HG02938 (cell line): Measurements from ENCODE around the gene SPRED2.
A peak's percentile ranks its signal among the peaks of the same experiment; 100 is the strongest.

ENCODE experiments used
- ATAC-seq: cut with Tn5 transposase; IDR thresholded peaks from one replicate; pipeline ENCODE4 v1.9.1; 2021; ENCODE audit warnings: mild to moderate bottlenecking, moderate library complexity; ENCODE audit not compliant: unreplicated experiment

SPRED2 gene

DNA sequence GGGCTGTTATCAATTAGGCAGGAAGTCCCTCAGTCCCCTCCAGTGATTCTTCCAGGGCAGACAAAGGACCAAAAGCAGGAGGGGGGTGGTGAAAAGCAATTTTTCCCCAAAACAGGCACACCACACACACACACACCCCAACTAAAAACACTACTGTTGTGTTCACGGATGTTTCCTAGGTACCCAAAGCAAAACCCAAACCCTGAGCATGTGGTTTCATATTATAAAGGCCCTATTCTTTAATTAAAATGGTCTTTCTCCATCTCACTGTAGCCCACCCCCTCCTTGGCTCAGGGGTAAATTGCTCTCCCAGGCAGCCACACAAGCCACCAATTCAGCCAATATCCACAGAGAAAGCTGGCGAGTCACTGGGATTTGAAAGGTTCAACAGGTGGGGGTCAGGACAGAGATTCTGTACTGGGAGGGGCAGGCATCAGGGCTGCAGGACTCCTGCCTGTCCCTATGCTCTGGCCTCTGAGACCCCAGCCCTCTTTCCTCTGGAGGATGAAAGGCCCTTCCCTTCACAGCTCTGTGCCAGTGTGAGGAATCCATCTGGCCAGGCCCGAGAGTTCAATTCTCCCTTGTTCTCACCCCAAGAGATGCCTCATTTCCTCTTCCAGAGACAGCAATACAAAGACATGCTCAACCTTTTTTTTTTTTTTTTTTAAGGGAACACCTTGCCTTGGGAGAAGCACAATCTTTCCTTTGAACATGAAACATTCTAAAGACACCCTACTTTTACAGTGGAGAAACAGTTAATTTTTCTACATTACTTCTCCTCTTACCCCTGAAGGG lies 43.6 kb downstream of the SPRED2 start:
- no peak for ATAC-seq

- peak; percentile 76 for ATAC-seq
Observed at GRCh38 chr2:65388051-65388531, 44.3 kb downstream of the SPRED2 start.

GRCh38 chr2:65386989-65387388 lies 45.4 kb downstream of the SPRED2 start:
- no peak for ATAC-seq

- no peak for ATAC-seq
Observed at GRCh38 chr2:65386344-65386743, 46.1 kb downstream of the SPRED2 start.

GRCh38 chr2:65383541-65384488 lies 48.6 kb downstream of the SPRED2 start:
- no peak for ATAC-seq

- ATAC-seq: peak; percentile 72
Observed at GRCh38 chr2:65382776-65383357, 49.5 kb downstream of the SPRED2 start.

- no peak for ATAC-seq
Observed at GRCh38 chr2:65382323-65382722, 50.1 kb downstream of the SPRED2 start.

DNA sequence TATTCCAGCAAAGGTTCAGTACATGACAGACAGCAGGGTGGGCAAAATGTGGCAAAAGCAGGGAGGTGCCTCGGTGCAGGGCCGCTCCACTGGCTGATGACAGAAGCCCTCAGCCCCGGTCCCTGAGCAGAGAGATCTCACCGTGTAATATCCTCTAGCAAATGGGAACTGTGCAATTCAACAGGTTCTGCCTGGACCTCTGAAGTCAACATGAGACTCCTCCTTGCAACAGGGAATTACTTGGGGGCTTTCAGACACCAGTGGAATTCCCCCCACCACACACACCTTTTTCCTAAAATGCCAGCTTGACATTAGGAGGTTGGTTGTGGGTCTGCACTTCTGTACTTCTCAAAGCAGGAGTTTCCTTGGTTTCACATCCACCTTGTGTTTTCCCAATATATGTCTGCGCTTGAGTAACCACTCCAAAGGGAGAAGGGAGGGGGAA lies 50.8 kb downstream of the SPRED2 start:
- no peak for ATAC-seq

- ATAC-seq: no peak
Observed at GRCh38 chr2:65380255-65380654, 52.1 kb downstream of the SPRED2 start.

- ATAC-seq: no peak
Observed at GRCh38 chr2:65379721-65380171, 52.7 kb downstream of the SPRED2 start.

DNA sequence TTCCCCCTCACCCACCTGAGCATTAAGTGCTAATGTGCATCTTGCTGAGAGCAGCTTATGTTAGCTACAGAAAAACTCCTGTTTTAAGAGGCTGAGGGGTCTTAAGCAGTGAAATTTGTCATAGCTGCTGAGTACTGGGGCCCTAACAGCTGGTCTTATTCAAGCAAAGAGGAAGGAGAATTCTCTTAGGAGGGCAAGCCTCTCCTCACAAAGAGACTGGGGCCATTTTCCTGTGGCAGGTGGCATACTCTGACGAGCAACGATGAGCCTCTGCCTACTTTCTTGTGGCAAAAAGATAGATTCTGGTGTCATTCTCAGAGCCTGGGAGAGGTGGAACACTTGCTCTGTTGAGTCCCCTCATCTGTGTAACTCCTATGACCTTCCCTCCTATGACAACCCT lies 53.2 kb downstream of the SPRED2 start:
- ATAC-seq: no peak

DNA sequence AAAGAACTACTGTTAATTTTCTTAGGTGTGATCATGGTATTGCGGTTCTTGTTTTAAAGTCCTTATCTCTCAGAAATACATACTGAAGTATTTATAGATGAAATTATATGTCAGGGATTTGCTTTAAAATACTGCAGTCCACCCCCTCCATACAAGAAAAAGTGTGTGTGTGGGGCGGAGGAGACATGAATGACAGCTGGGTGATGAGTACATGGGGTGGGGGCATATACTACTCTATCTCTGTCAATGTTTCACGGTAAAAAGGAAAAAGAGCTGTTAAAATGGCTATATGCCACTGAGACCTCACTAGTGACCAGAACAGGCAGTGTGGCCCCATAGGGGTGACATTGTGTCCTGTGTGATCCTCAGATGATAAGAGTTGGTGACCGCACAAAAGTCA lies 54.1 kb downstream of the SPRED2 start:
- ATAC-seq: no peak

GRCh38 chr2:65377556-65378192 lies 54.7 kb downstream of the SPRED2 start:
- ATAC-seq: no peak

DNA sequence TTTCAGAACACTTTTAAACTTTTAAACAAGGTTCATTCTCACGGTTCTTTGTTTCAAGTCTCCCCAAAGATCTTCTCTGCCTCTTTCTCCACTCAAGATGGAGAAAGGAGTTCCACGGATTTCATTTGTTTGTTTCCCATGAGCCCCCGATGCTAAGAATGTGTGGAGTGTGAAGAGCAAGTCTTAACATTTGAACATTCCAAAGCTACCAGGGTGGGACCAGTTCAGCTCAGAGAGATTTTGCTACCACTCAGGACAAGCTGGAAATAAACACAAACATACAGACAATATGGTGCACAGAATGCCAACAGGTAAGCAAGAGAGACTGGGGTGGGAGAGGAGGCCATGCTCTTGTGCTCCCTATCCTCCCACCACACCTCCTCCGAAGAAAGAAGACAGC lies 56.7 kb downstream of the SPRED2 start:
- no peak for ATAC-seq

- ATAC-seq: no peak
Observed at GRCh38 chr2:65374999-65375398, 57.4 kb downstream of the SPRED2 start.

DNA sequence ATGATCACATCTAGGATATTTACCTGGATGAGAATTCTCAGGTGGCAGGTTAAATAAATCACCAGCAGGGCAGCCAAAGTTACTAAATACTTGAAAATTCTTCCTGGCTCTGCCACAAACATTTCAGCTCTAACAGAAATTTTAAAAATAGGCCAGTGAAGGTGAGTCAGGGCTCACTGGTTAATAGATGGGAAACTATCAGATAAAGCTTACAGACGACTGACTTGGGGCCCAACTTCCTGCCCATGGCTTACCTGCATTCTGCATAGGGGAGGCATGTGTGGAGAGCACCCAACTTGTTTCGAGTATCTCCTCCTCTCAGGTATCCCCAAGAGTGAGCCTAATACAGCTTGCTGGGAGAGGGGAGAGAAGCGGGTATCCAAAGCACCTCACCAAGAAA lies 57.8 kb downstream of the SPRED2 start:
- no peak for ATAC-seq

GRCh38 chr2:65373365-65373918 lies 59.0 kb downstream of the SPRED2 start:
- no peak for ATAC-seq

DNA sequence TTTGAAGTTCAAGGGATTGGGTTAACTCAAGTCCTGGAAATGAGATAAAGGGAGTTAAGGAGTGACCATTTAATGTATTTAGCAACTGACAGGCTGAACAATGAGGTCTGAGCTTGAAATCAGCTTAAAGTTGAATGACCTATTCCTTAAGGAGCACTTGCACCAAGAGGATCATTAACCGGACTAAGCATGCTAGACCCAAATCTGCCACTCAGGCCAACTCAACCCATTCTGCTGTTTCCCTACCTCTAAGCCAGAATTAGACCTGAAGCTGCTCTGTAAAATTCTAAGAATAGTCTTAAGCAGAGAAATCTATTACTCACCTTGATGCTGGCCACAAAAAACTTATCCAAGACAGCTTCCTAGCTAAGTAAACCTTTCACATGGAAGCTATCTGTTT lies 59.8 kb downstream of the SPRED2 start:
- no peak for ATAC-seq

DNA sequence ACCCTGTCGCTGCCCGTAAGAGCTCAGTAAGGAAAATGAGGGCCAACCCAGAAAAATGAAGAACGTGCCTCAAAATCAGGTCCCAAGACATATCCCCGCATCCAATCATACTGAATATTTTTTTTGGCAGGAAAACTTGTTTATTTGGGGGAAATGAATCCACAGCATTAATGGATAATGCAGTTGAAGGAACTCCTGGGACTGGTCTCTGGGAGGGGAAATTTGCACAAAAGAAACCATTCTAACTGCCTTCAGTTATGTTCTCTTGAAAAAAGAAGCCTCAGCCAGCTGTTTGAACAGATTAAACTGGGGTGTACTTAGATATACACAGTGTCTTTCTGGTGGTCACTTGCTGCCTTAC lies 61.3 kb downstream of the SPRED2 start:
- no peak for ATAC-seq

GRCh38 chr2:65370387-65371073 lies 61.9 kb downstream of the SPRED2 start:
- ATAC-seq: no peak
